Endodermal cell (in vitro differentiated cells): Measurements from ENCODE around the gene ANGPTL8. TPM values are rescaled to one million over a fixed set of nuclear protein-coding genes. Genes with fewer than 3 reads are reported as not detected.

ENCODE experiments used
- DNase-seq: peaks from one replicate; pipeline ENCODE4 v3.0.0-alpha.2; 2017
- H3K27ac ChIP-seq: 2 replicates; pipeline ENCODE4 v1.5.1; 2013; ENCODE audit warnings: mild to moderate bottlenecking, low read depth, low read length, moderate library complexity
- H3K27me3 ChIP-seq: 2 replicates; pipeline ENCODE4 v1.6.1; 2013; ENCODE audit warnings: mild to moderate bottlenecking, low read length, moderate library complexity; ENCODE audit not compliant: insufficient read depth, control insufficient read depth, poor library complexity, severe bottlenecking
- H3K36me3 ChIP-seq: 2 replicates; pipeline ENCODE4 v1.7.0; 2013; ENCODE audit warnings: mild to moderate bottlenecking, low read length, moderate library complexity; ENCODE audit not compliant: control insufficient read depth, insufficient read depth
- H3K4me1 ChIP-seq: one replicate; pipeline ENCODE4 v1.7.0; 2013; ENCODE audit warnings: low read length; ENCODE audit not compliant: control insufficient read depth, insufficient read depth
- H3K4me3 ChIP-seq: 2 replicates; pipeline ENCODE4 v1.5.1; 2013; ENCODE audit warnings: mild to moderate bottlenecking, low read length, moderate library complexity
- H3K9ac ChIP-seq: 2 replicates; pipeline ENCODE4 v1.6.1; 2013; ENCODE audit warnings: mild to moderate bottlenecking, low read length, moderate library complexity; ENCODE audit not compliant: poor library complexity, severe bottlenecking; ENCODE audit errors: extremely low read depth
- H3K9me3 ChIP-seq: 2 replicates; pipeline ENCODE4 v1.6.1; 2013; ENCODE audit warnings: mild to moderate bottlenecking, low read length, moderate library complexity; ENCODE audit not compliant: control insufficient read depth
- H3K27ac Mint-ChIP-seq: 2 replicates; pipeline ENCODE4 v1.8.0; 2020; ENCODE audit warnings: mixed read lengths
- H3K27me3 Mint-ChIP-seq: 2 replicates; pipeline ENCODE4 v1.8.0; 2021; ENCODE audit warnings: mild to moderate bottlenecking, mixed read lengths; ENCODE audit not compliant: insufficient read depth
- H3K36me3 Mint-ChIP-seq: 2 replicates; pipeline ENCODE4 v1.8.0; 2020; ENCODE audit warnings: low read depth, mixed read lengths
- H3K4me1 Mint-ChIP-seq: 2 replicates; pipeline ENCODE4 v1.8.0; 2020; ENCODE audit warnings: mixed read lengths
- H3K4me3 Mint-ChIP-seq: 2 replicates; pipeline ENCODE4 v1.8.0; 2020; ENCODE audit warnings: mild to moderate bottlenecking, moderate library complexity, mixed read lengths
- H3K9me3 Mint-ChIP-seq: 2 replicates; pipeline ENCODE4 v1.8.0; 2020; ENCODE audit warnings: mild to moderate bottlenecking, mixed read lengths
- CTCF ChIP-seq: fragments of 200-600 bp; sonication (generic); conservative IDR thresholded peaks from 2 replicates; pipeline ENCODE4 v1.5.0; 2021; ENCODE audit warnings: antibody characterized with exemption, mild to moderate bottlenecking
- WGBS, 2 experiments: methylation state at CpG; one replicate each; pipeline versions ENCODE4 v1.1.5 to v1.1.7; 2013; ENCODE audit warnings: missing lambda C conversion rate in 2 of 2, mixed read lengths in 1 of 2; ENCODE audit not compliant: insufficient coverage in 1 of 2, insufficient read length in 1 of 2; 5-methylcytosine and 5-hydroxymethylcytosine counted together
- total RNA-seq, 2 donors: library from RNA; stranded (reverse); fragmentation: NEBNext Ultra II Directional in 1 of 2; extraction: Animal tissue kit (Norgen Biotek cat#: 25700) in 1 of 2; gene quantifications; 2 replicates in 1 of 2; 3 replicates in 1 of 2; pipeline ENCODE4 v1.2.1, GENCODE V29; 2021

ANGPTL8 gene
- total RNA-seq, 2 donors from 2014 or later: not detected

- WGBS, 2 experiments: 92 to 96% methylated on average over 5 to 7 of the region's 7 CpGs
- peaks cover 56% of the 10 kb centered on the region for H3K36me3 Mint-ChIP-seq
These were observed 15.0 kb upstream of the ANGPTL8 start for GRCh38 chr19:11224429-11224828.

GRCh38 chr19:11225172-11225571 is 14.2 kb upstream of the ANGPTL8 start:
- peaks cover 56% of the 10 kb centered on the region for H3K36me3 Mint-ChIP-seq
- no peak overlapping the region for H3K27ac Mint-ChIP-seq
- Histone ChIP-seq H3K27me3 (no peaks in the 10 kb centered on the region), H3K9ac (no peak overlapping the region), H3K4me1 (no peaks in the 10 kb centered on the region), H3K27ac (no peak overlapping the region), H3K9me3 (peaks cover 10% of the 10 kb centered on the region), H3K36me3 (peaks cover 34% of the 10 kb centered on the region), H3K4me3 (no peak overlapping the region)
- H3K9me3 Mint-ChIP-seq: peaks cover 14% of the 10 kb centered on the region
- H3K27me3 Mint-ChIP-seq: no peaks in the 10 kb centered on the region
- no peak for TF ChIP-seq CTCF
- no peaks in the 10 kb centered on the region for H3K4me1 Mint-ChIP-seq
- H3K4me3 Mint-ChIP-seq: no peak overlapping the region
- DNase-seq: no peak
- 95 to 97% methylated on average over 3 of the region's 5 CpGs for WGBS, 2 experiments

More at GRCh38 chr19:11224429-11224828, 15.0 kb upstream of the ANGPTL8 start:
- Mint-ChIP-seq H3K9me3 (peaks cover 14% of the 10 kb centered on the region), H3K27me3 (no peaks in the 10 kb centered on the region), H3K4me1 (no peaks in the 10 kb centered on the region), H3K4me3 (no peak overlapping the region), H3K27ac (no peak overlapping the region)
- Histone ChIP-seq H3K4me3 (no peak overlapping the region), H3K36me3 (peaks cover 36% of the 10 kb centered on the region), H3K27ac (no peak overlapping the region), H3K9ac (no peak overlapping the region), H3K4me1 (no peaks in the 10 kb centered on the region), H3K27me3 (no peaks in the 10 kb centered on the region), H3K9me3 (peaks cover 10% of the 10 kb centered on the region)
- TF ChIP-seq CTCF: no peak
- DNase-seq: no peak

- Mint-ChIP-seq H3K27ac (no peak overlapping the region), H3K9me3 (peaks cover 10% of the 10 kb centered on the region), H3K27me3 (no peaks in the 10 kb centered on the region), H3K4me3 (no peak overlapping the region), H3K36me3 (peaks cover 55% of the 10 kb centered on the region), H3K4me1 (no peaks in the 10 kb centered on the region)
- H3K27ac ChIP-seq: no peak overlapping the region
- H3K27me3 ChIP-seq: no peaks in the 10 kb centered on the region
- H3K4me3 ChIP-seq: no peak overlapping the region
- H3K9me3 ChIP-seq: peaks cover 10% of the 10 kb centered on the region
- 96% methylated on average over 3 of the region's 3 CpGs; no CpG with 5 or more reads in 1 of the 2 experiments for WGBS, 2 experiments
- H3K9ac ChIP-seq: no peak overlapping the region
- peaks cover 30% of the 10 kb centered on the region for H3K36me3 ChIP-seq
- TF ChIP-seq CTCF: no peak
- no peak for DNase-seq
- H3K4me1 ChIP-seq: no peaks in the 10 kb centered on the region
These were observed 13.6 kb upstream of the ANGPTL8 start for GRCh38 chr19:11225815-11226214.
